Nucleus accumbens (tissue), 56 donors: Measurements from ENCODE around the gene NSUN7.
"Not testable (repeated sequence)": the region's sequence is repeated elsewhere in the genome, so short reads cannot be mapped to it uniquely, and the experiment has no call there.

ENCODE experiments used
- DNase-seq, 56 donors: peaks; one replicate each; lab custom pipeline; 2025; lab: John Stamatoyannopoulos, UW

NSUN7 gene

GRCh38 chr4:40812856-40813255, 63.1 kb downstream of the NSUN7 start:
- DNase-seq: no peak

GRCh38 chr4:40817157-40817556, 67.4 kb downstream of the NSUN7 start:
- DNase-seq: not testable (repeated sequence)

DNA sequence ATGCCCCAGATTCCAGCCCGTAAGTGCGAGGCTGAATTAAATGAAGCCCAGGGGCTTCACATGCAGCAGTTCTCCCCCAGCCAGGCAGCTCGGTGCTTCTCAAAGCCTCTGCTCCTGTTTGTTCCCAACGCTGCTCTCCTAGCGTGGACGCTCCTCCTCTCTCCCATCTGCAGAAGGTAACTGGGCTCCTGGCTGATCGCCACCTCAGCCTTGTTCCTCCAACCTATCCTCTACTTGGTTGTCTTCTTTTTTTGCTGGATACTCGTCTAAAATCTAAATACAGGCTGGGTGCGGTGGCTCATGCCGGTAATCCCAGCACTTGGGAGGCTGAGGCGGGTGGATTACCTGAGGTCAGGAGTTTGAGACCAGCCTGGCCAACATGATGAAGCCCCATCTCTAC, 70.3 kb downstream of the NSUN7 start:
- no peak for DNase-seq

DNA sequence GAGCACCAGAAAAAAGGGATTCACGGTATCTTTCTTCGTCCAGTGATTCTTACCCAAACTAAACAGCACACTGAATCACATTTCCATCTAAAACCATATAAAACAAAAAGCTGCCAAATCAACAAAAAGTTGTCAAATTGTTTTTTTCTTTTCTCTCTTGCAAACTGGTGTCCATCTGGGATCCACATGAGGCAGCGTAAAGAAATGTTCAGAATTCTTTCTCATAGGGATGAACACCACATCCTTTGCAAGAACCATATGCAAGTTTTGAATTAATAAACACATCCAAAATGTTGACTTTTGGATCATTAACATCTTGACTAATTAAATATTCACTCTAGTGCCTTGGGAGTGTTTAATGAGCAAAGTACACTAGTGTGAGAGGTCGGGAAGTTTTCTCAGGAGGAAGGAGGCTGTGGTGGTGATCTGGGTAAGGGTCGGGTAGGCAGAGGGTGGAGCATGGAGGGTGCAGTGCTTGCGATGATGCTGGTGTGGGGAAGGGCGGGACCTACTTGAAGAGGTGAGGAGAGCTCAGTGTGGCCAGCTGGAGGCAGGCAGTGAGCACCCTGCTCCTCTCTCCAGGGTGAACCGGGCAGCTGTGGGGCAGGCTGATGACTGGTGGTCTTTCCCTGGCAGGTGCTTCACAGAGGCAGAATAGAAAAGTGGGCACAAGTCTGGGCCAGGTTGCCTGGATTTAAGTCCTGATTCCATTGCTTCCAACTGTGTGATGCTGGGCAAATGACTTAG, 72.8 kb downstream of the NSUN7 start:
- DNase-seq: no peak

DNA sequence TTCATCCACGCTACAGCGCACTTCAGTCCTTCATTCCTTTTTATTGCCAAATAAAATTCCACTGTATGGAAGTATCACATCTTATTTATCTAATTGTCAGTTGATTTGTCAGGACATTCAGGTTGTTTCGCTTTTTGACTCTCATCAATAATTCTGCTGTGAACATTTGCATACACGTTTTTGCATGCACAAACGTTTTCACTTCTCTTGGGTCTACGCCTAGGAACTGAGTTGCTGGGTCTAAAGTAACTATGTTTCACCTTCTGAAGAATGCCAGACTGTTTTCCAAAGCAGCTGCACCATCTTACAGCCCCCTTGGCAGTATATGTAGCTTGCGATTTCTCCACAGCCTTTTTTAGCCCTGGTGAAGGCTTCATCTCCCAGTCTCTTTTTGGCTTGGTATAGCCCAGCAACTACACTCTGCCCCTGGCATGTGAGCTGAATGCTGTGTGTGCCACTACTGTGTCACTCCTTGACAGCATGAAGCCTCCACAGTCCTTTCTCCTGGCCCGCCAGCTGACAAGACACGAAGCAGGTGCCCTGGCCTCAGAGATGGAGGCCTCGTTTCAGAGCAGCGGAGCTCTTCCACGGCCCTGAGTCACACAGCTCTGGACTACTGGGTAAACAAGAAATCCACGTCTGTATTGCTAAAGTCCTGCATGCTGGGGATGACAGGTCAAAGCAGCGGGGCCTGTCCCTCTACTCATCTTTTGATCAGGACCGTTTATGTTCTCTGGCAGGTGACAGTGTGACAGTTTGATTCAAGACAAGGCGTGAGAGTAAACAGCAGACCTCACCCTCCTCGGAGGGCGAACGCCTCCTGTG, 75.5 kb downstream of the NSUN7 start:
- no peak for DNase-seq

DNA sequence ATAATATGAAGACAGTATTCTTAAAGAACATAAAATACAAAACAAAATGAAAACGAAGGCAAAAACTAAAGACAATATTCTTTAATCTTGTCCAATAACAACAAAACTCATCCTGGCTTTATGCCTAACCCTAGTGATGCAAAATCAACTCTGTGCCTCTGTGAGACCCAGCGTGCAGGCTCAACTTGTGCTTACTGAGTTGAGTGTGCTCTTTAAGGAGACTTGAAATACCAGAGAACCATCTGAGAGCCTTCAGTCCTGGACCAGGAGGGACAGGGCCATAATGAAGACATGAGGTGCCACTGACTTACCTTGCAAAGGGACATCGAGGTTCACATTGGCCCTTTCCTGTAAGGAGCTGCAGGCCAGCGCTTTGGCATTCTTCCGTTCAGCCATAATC, 77.1 kb downstream of the NSUN7 start:
- DNase-seq: no peak

DNA sequence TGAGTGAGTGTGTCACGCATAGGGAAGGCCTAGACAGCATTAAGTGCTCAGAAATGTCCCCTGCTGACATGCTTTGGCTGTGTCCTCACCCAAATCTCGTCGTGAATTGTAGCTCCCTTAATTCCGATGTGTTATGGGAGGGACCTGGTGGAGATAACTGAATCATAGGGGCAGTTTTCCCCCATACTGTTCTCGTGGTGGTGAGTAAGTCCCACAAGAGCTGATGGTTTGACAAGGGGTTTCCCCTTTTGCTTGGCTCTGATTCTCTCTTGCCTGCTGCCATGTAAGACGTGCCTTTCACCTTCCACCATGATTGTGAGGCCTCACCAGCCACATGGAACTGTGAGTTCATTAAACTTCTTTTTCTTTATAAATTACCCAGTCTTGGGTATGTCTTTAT, 78.0 kb downstream of the NSUN7 start:
- DNase-seq: no peak

- DNase-seq: no peak
Observed at GRCh38 chr4:40828661-40829060, 78.9 kb downstream of the NSUN7 start.

- no peak for DNase-seq
Observed at GRCh38 chr4:40829586-40829985, 79.8 kb downstream of the NSUN7 start.

DNA sequence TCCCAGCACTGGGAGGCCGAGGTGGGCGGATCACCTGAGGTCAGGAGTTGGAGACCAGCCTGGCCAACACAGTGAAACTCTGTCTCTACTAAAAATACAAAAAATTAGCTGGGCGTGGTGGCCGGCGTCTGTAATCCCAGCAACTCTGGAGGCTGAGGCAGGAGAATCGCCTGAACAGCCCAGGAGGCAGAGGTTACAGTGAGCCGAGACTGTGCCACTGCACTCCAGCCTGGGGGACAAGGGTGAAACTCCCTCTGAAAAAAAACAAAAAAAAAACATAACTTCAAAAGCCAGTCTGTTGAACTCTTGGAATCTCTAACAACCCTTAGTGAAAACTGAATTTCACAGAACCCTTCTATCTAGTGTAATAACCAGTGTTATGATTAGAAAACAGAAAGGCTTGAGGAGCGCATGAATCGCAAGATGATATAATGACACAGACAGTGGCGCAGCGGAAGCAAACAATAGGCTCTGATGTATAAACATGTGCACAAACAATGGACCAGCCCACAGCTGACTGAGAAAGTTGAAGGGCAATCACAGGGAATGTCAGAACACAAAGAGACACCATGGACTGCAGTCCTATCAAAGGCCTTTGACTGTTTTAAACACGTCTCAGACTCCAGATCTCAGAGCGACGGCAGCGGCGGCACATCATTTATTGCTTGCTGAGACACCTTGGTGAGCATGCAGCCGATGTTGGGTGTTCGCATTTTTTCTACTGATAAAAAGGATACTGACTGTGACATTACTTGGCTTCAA, 81.6 kb downstream of the NSUN7 start:
- peak in 37 of 56 donors; percentile 7 to 69 (median 38) for DNase-seq

- no peak for DNase-seq
Observed at GRCh38 chr4:40832175-40832574, 82.4 kb downstream of the NSUN7 start.

DNA sequence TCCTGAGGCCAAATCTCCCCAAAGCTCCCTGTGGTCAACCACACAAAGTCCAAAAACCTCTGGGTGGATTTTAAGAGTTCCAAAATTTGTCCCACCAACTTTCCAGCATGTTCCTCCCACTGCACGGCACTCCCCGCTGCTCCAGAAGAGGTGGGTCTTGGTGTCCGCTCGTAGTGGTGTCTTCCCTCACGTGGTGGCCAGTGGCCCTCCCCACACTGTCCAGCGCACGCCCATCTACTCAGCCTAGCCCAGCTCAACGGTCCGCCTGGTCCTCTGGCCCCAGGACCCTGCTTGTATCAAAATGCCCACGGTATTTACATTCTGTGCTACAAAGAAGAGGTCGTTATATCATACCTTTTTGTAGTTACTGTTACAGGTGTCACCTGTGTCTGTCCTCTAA, 83.5 kb downstream of the NSUN7 start:
- no peak for DNase-seq

DNA sequence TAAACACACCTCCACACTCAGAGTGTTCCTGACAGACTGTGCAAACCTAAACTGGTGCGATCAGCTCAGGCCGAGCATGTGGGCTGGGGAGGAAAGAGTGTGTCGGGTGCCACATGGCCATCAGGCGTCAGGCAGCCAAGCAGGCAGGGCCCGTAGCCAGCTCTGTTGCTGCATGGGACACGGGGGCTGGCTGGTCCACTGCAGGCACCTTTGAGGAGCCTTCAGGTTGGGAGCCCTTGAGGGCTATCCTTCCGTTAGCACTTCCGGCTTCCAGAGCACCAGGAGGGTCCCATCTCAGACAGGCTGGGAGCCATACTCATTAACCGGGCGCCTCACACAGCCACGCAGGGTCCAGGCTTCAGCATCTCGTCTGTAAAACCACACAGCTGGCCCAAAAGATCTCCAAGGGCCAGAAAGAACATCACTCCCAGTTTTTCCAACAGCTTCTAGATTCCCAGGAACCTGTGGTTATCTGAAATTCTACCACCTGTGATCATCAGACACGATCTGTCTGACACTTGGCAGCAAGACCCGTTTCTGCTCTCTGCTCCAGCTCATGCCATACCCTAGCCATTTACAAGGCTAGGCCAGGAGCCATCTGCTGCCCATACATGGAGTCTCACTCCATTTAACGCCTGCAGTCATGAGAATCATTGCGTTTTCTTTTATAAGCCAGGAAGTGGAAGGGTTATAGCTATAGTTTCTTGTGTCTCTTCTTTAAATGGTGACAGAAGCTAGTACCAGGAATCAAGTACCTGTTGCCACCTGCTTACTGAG, 87.5 kb downstream of the NSUN7 start:
- DNase-seq: peak in 27 of 56 donors; percentile 3 to 62 (median 28)

DNA sequence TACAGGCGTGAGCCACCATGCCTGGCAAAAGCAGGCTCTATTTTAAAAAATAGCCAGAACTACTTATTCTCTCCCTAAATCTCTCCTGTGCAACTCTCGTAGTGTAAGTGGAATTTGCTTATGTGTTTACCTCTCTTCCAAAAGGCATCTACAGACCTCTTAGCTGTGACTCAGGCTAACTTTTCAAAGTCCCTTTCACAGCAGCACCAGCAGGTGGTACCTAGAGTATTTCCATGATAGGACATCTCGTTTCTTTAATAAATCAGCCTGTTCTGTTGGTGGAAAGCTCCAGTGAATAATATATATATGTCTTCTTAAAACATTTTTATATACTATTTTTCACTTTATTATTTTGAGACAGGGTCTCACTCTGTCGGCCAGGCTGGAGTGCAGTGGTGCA, 89.0 kb downstream of the NSUN7 start:
- no peak for DNase-seq

GRCh38 chr4:40840255-40840984, 90.7 kb downstream of the NSUN7 start:
- DNase-seq: no peak

GRCh38 chr4:40840985-40841571, 91.3 kb downstream of the NSUN7 start:
- peak in 50 of 56 donors; percentile 4 to 85 (median 59) for DNase-seq

DNA sequence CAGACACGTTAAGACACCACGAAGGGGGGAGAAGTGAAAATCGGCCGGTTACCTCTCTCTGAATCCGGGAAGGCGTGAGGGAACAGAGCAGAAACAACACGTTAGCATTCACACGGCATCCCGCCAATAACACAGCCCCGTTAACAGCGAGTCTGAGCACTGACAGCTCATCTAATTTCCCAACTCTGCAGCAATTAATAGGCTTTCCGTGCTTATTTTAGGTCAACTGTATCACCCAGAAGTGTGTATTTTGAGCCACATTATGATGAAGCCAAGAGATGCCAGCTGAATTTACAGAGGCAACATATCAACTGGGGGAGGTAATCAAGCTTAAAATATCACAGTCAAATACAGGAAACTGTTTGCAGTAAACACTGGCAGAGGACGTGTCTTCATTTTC, 92.6 kb downstream of the NSUN7 start:
- DNase-seq: peak in 13 of 56 donors; percentile 6 to 42 (median 15)

DNA sequence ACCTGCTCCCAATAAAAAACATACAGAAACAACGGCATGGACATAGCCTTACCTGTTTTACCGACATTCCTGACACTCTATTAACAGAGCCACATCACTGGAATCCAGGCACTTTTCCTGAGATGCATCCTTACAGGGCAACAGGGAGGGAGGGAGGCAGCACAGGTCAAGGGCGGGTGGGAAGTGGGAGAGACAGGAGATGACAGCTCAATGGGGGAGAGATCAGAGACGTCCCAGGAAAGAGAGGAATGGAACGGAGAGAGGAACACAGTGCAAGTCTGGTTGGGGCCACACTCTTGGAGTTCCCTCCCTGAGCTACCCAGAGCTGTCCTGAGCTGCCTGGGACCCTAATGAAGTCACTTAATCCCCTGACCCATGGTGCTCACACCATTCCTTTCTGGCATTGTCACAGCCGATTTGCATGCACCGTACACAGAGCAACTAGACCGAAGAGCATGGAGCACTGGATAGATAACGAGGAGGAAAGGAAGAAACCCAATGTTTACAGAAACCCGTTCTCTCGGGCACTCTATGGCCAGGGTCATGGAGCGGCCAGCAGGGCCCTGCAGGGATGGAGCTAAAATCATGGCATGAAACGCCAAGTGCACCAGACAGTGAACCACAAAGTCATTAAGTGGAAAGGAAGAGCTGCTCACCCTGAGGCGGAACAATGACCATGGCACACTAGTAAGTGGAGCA, 93.1 kb downstream of the NSUN7 start:
- DNase-seq: no peak

GRCh38 chr4:40843696-40844095, 93.9 kb downstream of the NSUN7 start:
- no peak for DNase-seq
